Umbilical cord (tissue), 2 donors: ENCODE results near the gene DOK5. TPM values are rescaled to one million over a fixed set of nuclear protein-coding genes. Genes with fewer than 3 reads are reported as not detected.

Source experiments
- DNase-seq: peaks from one replicate; pipeline ENCODE4 v3.0.0-alpha.2; 2015; ENCODE audit warnings: low spot score
- total RNA-seq: library from RNA; depleted of rRNA; stranded (reverse); fragments of >200 nt; gene quantifications from one replicate; pipeline ENCODE4 v1.2.3, GENCODE V29; 2014; ENCODE audit warnings: low replicate concordance; ENCODE audit not compliant: insufficient read depth

Gene DOK5
- total RNA-seq, 1 donor from 2014 or later: 6.7 TPM

- DNase-seq: no peak
These were observed 170.2 kb downstream of the DOK5 start for GRCh38 chr20:54645445-54646155.

DNA sequence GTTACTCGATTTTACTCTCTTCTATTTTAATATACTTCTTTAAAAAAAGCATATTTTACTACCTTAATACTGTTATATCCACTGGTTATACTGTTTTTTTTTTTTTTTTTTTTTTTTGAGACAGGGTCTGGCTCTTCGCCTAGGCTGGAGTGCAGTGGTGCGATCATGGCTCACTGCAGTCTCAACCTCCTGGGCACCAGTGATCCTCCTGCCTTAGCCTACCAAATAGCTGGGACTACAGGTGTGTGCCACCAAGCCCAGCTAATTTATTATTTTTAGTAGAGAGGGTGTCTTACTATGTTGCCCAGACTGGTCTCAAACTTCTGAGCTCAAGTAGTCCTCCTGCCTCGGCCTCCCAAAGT lies 170.7 kb downstream of the DOK5 start:
- DNase-seq: no peak

DNA sequence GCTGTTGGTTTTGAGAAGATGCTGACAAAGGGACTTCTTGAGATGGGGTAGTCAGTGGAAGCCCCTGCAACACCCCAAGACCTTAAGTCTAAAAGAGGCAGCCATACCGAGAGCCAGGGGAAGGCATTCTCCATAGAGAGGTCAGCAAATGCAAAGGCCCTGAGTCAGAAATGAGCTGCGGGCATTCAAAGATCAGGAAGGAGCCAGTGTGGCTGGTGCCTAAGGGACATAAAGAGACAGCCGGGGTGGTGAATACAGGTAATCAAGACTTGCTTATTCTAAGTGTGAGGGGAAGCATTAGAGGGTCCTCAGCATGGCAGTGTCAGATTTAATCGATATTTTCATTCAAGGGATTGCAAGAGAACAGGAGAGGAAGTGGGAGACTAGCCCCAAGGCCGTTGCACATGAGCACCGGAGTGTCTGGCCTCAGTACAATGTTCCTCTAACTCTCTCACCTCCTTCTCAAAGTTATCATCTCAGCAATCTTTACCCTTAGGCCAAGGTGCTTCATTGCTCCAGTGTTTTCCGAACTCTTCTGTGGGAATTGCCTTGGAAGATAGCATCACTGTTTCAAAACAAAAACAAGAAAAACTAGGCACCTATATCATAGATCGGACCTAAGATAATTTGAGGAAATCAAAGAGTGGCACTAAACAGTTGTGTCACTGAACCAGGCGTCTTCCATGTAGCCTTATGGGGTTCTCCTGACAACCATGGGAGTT lies 173.2 kb downstream of the DOK5 start:
- DNase-seq: no peak

- DNase-seq: peak; percentile 86
These were observed 174.1 kb downstream of the DOK5 start for GRCh38 chr20:54649511-54649962.

- DNase-seq: no peak
These were observed 174.8 kb downstream of the DOK5 start for GRCh38 chr20:54650052-54650719.

- DNase-seq: no peak
These were observed 175.9 kb downstream of the DOK5 start for GRCh38 chr20:54651252-54651651.

- peak; percentile 80 for DNase-seq
These were observed 179.1 kb downstream of the DOK5 start for GRCh38 chr20:54654450-54654849.

DNA sequence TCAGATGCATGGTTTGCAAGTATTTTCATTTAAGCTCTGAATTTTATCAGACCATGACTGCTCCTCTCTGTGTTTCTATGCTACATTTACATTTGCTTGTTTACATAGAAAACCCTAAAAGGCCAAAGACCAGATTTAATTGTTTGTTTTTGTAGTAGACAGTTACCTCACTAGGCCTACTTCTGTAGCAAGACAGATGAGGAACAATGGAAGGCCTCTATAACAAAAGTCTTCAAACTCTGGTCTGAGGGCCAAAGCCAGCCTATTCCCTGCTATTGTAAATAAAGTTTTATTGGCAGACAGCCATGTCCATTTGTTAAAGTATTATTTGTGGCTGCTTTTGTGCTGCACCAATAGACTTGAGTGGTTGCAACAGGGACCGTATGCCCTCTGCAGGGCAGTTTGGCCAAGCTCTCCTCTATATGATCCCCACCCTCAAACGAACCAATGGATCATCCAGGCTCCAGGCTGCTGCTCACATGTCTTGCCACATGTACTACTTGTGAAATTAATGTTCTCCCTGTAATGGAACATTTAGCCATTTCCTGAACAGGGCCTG lies 182.0 kb downstream of the DOK5 start:
- no peak for DNase-seq

DNA sequence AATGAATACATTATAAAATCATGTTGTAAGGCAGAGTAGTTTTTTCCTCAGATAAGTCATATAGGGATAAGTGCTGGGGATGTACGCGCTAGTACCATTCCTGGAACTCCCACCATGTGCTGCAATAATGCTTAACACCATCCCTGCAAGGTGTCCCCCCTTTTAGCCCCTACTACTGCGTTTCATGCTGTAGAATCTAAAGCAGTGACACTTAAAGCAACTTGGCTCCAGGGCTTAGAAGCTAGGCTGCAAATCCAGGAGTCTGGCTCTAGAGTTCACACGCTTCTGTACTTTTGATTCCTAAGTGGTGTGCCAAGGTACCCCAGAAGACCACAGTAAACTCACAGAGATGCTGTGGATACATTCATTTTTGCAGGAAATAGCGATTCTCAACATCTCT lies 183.1 kb downstream of the DOK5 start:
- DNase-seq: no peak

DNA sequence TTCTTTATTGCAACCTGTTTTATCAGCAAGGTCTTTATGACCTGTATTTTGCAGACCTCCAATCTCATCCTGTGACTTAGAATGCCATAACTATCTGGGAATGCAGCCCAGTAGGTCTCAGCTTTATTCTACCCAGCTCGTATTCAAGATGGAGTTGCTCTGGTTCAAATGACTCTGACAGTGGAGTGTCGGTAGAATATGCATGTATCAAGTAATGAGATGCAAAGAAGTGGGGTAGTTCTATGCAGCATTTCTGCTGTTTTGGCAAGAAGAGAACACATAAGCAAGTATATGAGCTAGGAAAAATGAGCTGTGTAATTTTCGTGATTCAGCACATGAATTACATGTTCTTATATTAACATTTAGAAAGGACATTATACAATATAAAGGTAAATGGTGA lies 185.9 kb downstream of the DOK5 start:
- no peak for DNase-seq

DNA sequence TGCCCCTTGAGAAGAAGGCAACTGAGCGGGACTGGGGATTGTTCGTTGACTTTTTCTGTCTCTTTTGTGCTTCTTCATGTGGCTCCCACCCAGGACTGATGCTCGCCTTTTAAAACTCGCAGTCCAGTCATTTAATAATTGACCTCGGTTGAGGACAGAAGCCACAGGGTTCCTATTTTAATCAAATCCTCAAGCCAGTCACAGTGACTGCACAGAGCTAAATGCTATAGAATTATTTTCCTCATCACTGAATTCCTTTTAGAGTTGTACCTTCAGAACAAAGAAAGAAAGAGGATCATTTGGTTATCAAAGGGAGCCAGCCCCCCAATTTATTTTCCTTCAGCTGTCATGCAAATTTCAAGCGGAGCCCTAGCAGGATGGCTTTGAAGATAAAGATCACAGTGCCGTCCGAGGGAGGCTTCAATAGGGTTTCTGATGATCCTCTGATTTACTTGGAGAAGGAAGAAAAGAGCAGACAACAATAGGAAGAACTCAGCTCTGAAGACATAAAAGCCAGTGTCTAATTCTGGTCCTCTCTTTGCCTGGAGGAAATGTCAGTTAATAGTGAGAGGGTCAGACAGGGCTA lies 186.6 kb downstream of the DOK5 start:
- DNase-seq: no peak

GRCh38 chr20:54665812-54666211 lies 190.4 kb downstream of the DOK5 start:
- DNase-seq: no peak

- no peak for DNase-seq
These were observed 193.1 kb downstream of the DOK5 start for GRCh38 chr20:54668271-54669039.

GRCh38 chr20:54669040-54669363 lies 193.6 kb downstream of the DOK5 start:
- no peak for DNase-seq

GRCh38 chr20:54678253-54678652 lies 202.9 kb downstream of the DOK5 start:
- no peak for DNase-seq

- DNase-seq: no peak
These were observed 205.0 kb downstream of the DOK5 start for GRCh38 chr20:54680439-54680838.

GRCh38 chr20:54680872-54681619 lies 205.7 kb downstream of the DOK5 start:
- DNase-seq: peak; percentile 97

GRCh38 chr20:54681869-54682268 lies 206.5 kb downstream of the DOK5 start:
- DNase-seq: peak; percentile 50

- no peak for DNase-seq
These were observed 213.1 kb downstream of the DOK5 start for GRCh38 chr20:54688476-54688875.

GRCh38 chr20:54690323-54690722 lies 214.9 kb downstream of the DOK5 start:
- DNase-seq: no peak

GRCh38 chr20:54691327-54691726 lies 215.9 kb downstream of the DOK5 start:
- no peak for DNase-seq
